ENCODE results near the gene SPATA2L. TPM values are rescaled to one million over a fixed set of nuclear protein-coding genes. Genes with fewer than 3 reads are reported as not detected.
A peak's percentile ranks its signal among the peaks of the same experiment; 100 is the strongest.

Gene SPATA2L
- 10 to 100 TPM; 10.7 to 33.6 (median 16.1) TPM for total RNA-seq

GRCh38 chr16:89701425-89702406, at the start of gene SPATA2L:
Gene SPATA2L (minus strand): TSS chr16:89701705. CDS start chr16:89701232, 473 bp downstream.
- H3K27me3 ChIP-seq, result no peaks in the 10 kb centered on the region
- H3K36me3 ChIP-seq, result peaks cover 0 to 15% (median 4%) of the 10 kb centered on the region in 3 donors
- no peaks in the 10 kb centered on the region for H3K9me3 ChIP-seq
- H3K4me3 ChIP-seq, result peak within 1 kb of the TSS; percentile 54 to 79 (median 70)
- WGBS, 2 donors, result 1 to 2% methylated on average over 48 to 76 of the region's 97 CpGs
- peak within 1 kb of the TSS; percentile 69 to 93 (median 90) for H3K27ac ChIP-seq
- peak; percentile 59 to 62 for DNase-seq (ENCODE audit: low spot score in 2 of 2)
- H3K4me1 ChIP-seq, result peaks cover 0 to 35% (median 17%) of the 10 kb centered on the region in 4 donors
- peak; percentile 77 to 96 for TF ChIP-seq POLR2A (IDR thresholded peaks at IDR 0.05)
- peak; percentile 36 to 87 for TF ChIP-seq EP300 (IDR thresholded peaks at IDR 0.05)
- peak in 3 of 5 experiments; percentile 8 to 28 (median 24) for TF ChIP-seq CTCF (IDR thresholded peaks at IDR 0.05)

- peaks cover 0 to 3% (median 2%) of the 10 kb centered on the region in 4 donors for H3K4me1 ChIP-seq
- 45 to 47% methylated on average over 10 of the region's 10 CpGs for WGBS, 2 donors
- DNase-seq (ENCODE audit: low spot score in 2 of 2), result peak in 1 of 2 donors; percentile 18
- no peaks in the 10 kb centered on the region for H3K36me3 ChIP-seq
- H3K27ac ChIP-seq, result no peak overlapping the region
- TF ChIP-seq POLR2A (IDR thresholded peaks at IDR 0.05) (no peak), EP300 (IDR thresholded peaks at IDR 0.05) (no peak), CTCF (IDR thresholded peaks at IDR 0.05) (no peak)
- no peak overlapping the region for H3K4me3 ChIP-seq
- no peaks in the 10 kb centered on the region for H3K27me3 ChIP-seq
- H3K9me3 ChIP-seq, result no peaks in the 10 kb centered on the region
These were observed 48.1 kb upstream of the SPATA2L start for GRCh38 chr16:89749637-89750036.

- Histone ChIP-seq H3K4me1 (peaks cover 0 to 3% (median 2%) of the 10 kb centered on the region in 4 donors), H3K27ac (no peak overlapping the region), H3K9me3 (no peaks in the 10 kb centered on the region), H3K27me3 (no peaks in the 10 kb centered on the region), H3K36me3 (no peaks in the 10 kb centered on the region), H3K4me3 (no peak overlapping the region)
- no peak for DNase-seq (ENCODE audit: low spot score in 2 of 2)
- TF ChIP-seq EP300 (IDR thresholded peaks at IDR 0.05) (no peak), CTCF (IDR thresholded peaks at IDR 0.05) (no peak), POLR2A (IDR thresholded peaks at IDR 0.05) (no peak)
- 92 to 94% methylated on average over 11 of the region's 11 CpGs for WGBS, 2 donors
These were observed 47.4 kb upstream of the SPATA2L start for GRCh38 chr16:89748921-89749320.

- no peak overlapping the region for H3K4me3 ChIP-seq
- H3K36me3 ChIP-seq, result no peaks in the 10 kb centered on the region
- no peak overlapping the region for H3K27ac ChIP-seq
- 92 to 94% methylated on average over 9 of the region's 9 CpGs for WGBS, 2 donors
- TF ChIP-seq EP300 (IDR thresholded peaks at IDR 0.05) (no peak), POLR2A (IDR thresholded peaks at IDR 0.05) (no peak), CTCF (IDR thresholded peaks at IDR 0.05) (no peak)
- DNase-seq (ENCODE audit: low spot score in 2 of 2), result no peak
- H3K9me3 ChIP-seq, result no peaks in the 10 kb centered on the region
- H3K4me1 ChIP-seq, result peaks cover 0 to 4% (median 2%) of the 10 kb centered on the region in 4 donors
- no peaks in the 10 kb centered on the region for H3K27me3 ChIP-seq
These were observed 46.6 kb upstream of the SPATA2L start for GRCh38 chr16:89748076-89748475.

- 85 to 92% methylated on average over 13 to 14 of the region's 15 CpGs for WGBS, 2 donors
- Histone ChIP-seq H3K4me1 (peaks cover 0 to 8% (median 2%) of the 10 kb centered on the region in 4 donors), H3K36me3 (peaks cover 0 to 7% (median 0%) of the 10 kb centered on the region in 3 donors), H3K4me3 (no peak overlapping the region), H3K27ac (no peak overlapping the region), H3K27me3 (no peaks in the 10 kb centered on the region), H3K9me3 (no peaks in the 10 kb centered on the region)
- DNase-seq (ENCODE audit: low spot score in 2 of 2), result no peak
- TF ChIP-seq CTCF (IDR thresholded peaks at IDR 0.05) (no peak), EP300 (IDR thresholded peaks at IDR 0.05) (no peak), POLR2A (IDR thresholded peaks at IDR 0.05) (no peak)
These were observed 44.5 kb upstream of the SPATA2L start for GRCh38 chr16:89746043-89746442.

Measured in tibial nerve (tissue), 4 donors.